ENCODE results near the gene IL22. TPM values are rescaled to one million over a fixed set of nuclear protein-coding genes. Genes with fewer than 3 reads are reported as not detected.

IL22 gene
- total and polyA plus RNA-seq, 5 donors from 2014 or later, result not detected

GRCh38 chr12:68236421-68237059 is 16.9 kb downstream of the IL22 start:
- Histone ChIP-seq H3K4me3 (ENCODE audit: low read depth, low read length) (peak overlapping the region; percentile 89), H3K4me1 (ENCODE audit: control insufficient read depth, insufficient read depth, low read length, poor library complexity, severe bottlenecking) (peaks cover 38% of the 10 kb centered on the region), H3K27ac (ENCODE audit: insufficient read depth, low read length, poor library complexity, severe bottlenecking) (peak overlapping the region; percentile 50), H3K36me3 (ENCODE audit: control insufficient read depth, insufficient read depth, low read length) (no peaks in the 10 kb centered on the region), H3K9me3 (ENCODE audit: control insufficient read depth in 2 of 2, low read length in 2 of 2) (no peaks in the 10 kb centered on the region), H3K27me3 (ENCODE audit: control insufficient read depth, insufficient read depth, low read length) (no peaks in the 10 kb centered on the region)
- peaks cover 27 to 54% (median 41%) of the 10 kb centered on the region in 4 donors for H3K4me1 Mint-ChIP-seq
- H3K4me3 Mint-ChIP-seq, result peak overlapping the region; percentile 74 to 94 (median 90)
- no peaks in the 10 kb centered on the region for H3K36me3 Mint-ChIP-seq
- ATAC-seq (ENCODE audit: low read depth in 2 of 2) (peak; percentile 57 to 60), DNase-seq (peak; percentile 16 to 84 (median 63))
- no peaks in the 10 kb centered on the region for H3K9me3 Mint-ChIP-seq
- peak overlapping the region; percentile 78 to 96 (median 90) for H3K27ac Mint-ChIP-seq
- H3K27me3 Mint-ChIP-seq, result no peaks in the 10 kb centered on the region

GRCh38 chr12:68235576-68235975 is 17.8 kb downstream of the IL22 start:
- Histone ChIP-seq H3K36me3 (ENCODE audit: control insufficient read depth, insufficient read depth, low read length) (no peaks in the 10 kb centered on the region), H3K9me3 (ENCODE audit: control insufficient read depth in 2 of 2, low read length in 2 of 2) (no peaks in the 10 kb centered on the region), H3K27me3 (ENCODE audit: control insufficient read depth, insufficient read depth, low read length) (no peaks in the 10 kb centered on the region), H3K4me1 (ENCODE audit: control insufficient read depth, insufficient read depth, low read length, poor library complexity, severe bottlenecking) (peaks cover 30% of the 10 kb centered on the region), H3K4me3 (ENCODE audit: low read depth, low read length) (no peak overlapping the region), H3K27ac (ENCODE audit: insufficient read depth, low read length, poor library complexity, severe bottlenecking) (no peak overlapping the region)
- Mint-ChIP-seq H3K9me3 (no peaks in the 10 kb centered on the region), H3K4me1 (peaks cover 23 to 44% (median 33%) of the 10 kb centered on the region in 4 donors), H3K36me3 (no peaks in the 10 kb centered on the region), H3K4me3 (peak overlapping the region in 3 of 4 donors; percentile 90 to 94 (median 90)), H3K27ac (peak overlapping the region; percentile 72 to 90 (median 86)), H3K27me3 (no peaks in the 10 kb centered on the region)
- ATAC-seq (ENCODE audit: low read depth in 2 of 2), result no peak
- no peak for DNase-seq

- H3K36me3 Mint-ChIP-seq, result no peaks in the 10 kb centered on the region
- no peak overlapping the region for H3K4me3 ChIP-seq (ENCODE audit: low read depth, low read length)
- no peaks in the 10 kb centered on the region for H3K9me3 ChIP-seq (ENCODE audit: control insufficient read depth in 2 of 2, low read length in 2 of 2)
- peak overlapping the region in 1 of 3 donors; percentile 30 for H3K27ac Mint-ChIP-seq
- H3K27ac ChIP-seq (ENCODE audit: insufficient read depth, low read length, poor library complexity, severe bottlenecking), result no peak overlapping the region
- H3K27me3 ChIP-seq (ENCODE audit: control insufficient read depth, insufficient read depth, low read length), result no peaks in the 10 kb centered on the region
- H3K27me3 Mint-ChIP-seq, result no peaks in the 10 kb centered on the region
- ATAC-seq (ENCODE audit: low read depth in 2 of 2), result peak in 1 of 2 donors; percentile 35
- no peak overlapping the region for H3K4me3 Mint-ChIP-seq
- DNase-seq, result no peak
- H3K9me3 Mint-ChIP-seq, result no peaks in the 10 kb centered on the region
- H3K36me3 ChIP-seq (ENCODE audit: control insufficient read depth, insufficient read depth, low read length), result no peaks in the 10 kb centered on the region
- H3K4me1 Mint-ChIP-seq, result peaks cover 19 to 36% (median 25%) of the 10 kb centered on the region in 4 donors
- peaks cover 24% of the 10 kb centered on the region for H3K4me1 ChIP-seq (ENCODE audit: control insufficient read depth, insufficient read depth, low read length, poor library complexity, severe bottlenecking)
Measured at GRCh38 chr12:68234140-68234539, 19.3 kb downstream of the IL22 start.

- Mint-ChIP-seq H3K36me3 (no peaks in the 10 kb centered on the region), H3K4me3 (no peak overlapping the region), H3K4me1 (peaks cover 19 to 36% (median 25%) of the 10 kb centered on the region in 4 donors), H3K27ac (no peak overlapping the region), H3K27me3 (no peaks in the 10 kb centered on the region), H3K9me3 (no peaks in the 10 kb centered on the region)
- H3K4me3 ChIP-seq (ENCODE audit: low read depth, low read length), result no peak overlapping the region
- H3K36me3 ChIP-seq (ENCODE audit: control insufficient read depth, insufficient read depth, low read length), result no peaks in the 10 kb centered on the region
- H3K27me3 ChIP-seq (ENCODE audit: control insufficient read depth, insufficient read depth, low read length), result no peaks in the 10 kb centered on the region
- DNase-seq (no peak), ATAC-seq (ENCODE audit: low read depth in 2 of 2) (no peak)
- H3K4me1 ChIP-seq (ENCODE audit: control insufficient read depth, insufficient read depth, low read length, poor library complexity, severe bottlenecking), result peaks cover 24% of the 10 kb centered on the region
- no peaks in the 10 kb centered on the region for H3K9me3 ChIP-seq (ENCODE audit: control insufficient read depth in 2 of 2, low read length in 2 of 2)
- no peak overlapping the region for H3K27ac ChIP-seq (ENCODE audit: insufficient read depth, low read length, poor library complexity, severe bottlenecking)
Measured at GRCh38 chr12:68233498-68233897, 19.9 kb downstream of the IL22 start.

GRCh38 chr12:68231691-68232090 is 21.7 kb downstream of the IL22 start:
- H3K36me3 Mint-ChIP-seq, result no peaks in the 10 kb centered on the region
- Histone ChIP-seq H3K4me3 (ENCODE audit: low read depth, low read length) (no peak overlapping the region), H3K9me3 (ENCODE audit: control insufficient read depth in 2 of 2, low read length in 2 of 2) (no peaks in the 10 kb centered on the region), H3K4me1 (ENCODE audit: control insufficient read depth, insufficient read depth, low read length, poor library complexity, severe bottlenecking) (peaks cover 17% of the 10 kb centered on the region), H3K27me3 (ENCODE audit: control insufficient read depth, insufficient read depth, low read length) (no peaks in the 10 kb centered on the region), H3K27ac (ENCODE audit: insufficient read depth, low read length, poor library complexity, severe bottlenecking) (no peak overlapping the region), H3K36me3 (ENCODE audit: control insufficient read depth, insufficient read depth, low read length) (no peaks in the 10 kb centered on the region)
- no peak for ATAC-seq (ENCODE audit: low read depth in 2 of 2)
- no peak for DNase-seq
- H3K27me3 Mint-ChIP-seq, result no peaks in the 10 kb centered on the region
- H3K4me3 Mint-ChIP-seq, result no peak overlapping the region
- H3K27ac Mint-ChIP-seq, result no peak overlapping the region
- H3K4me1 Mint-ChIP-seq, result peaks cover 10 to 24% (median 18%) of the 10 kb centered on the region in 4 donors
- H3K9me3 Mint-ChIP-seq, result no peaks in the 10 kb centered on the region

- H3K9me3 Mint-ChIP-seq, result no peaks in the 10 kb centered on the region
Measured at GRCh38 chr12:68231229-68231628, 22.2 kb downstream of the IL22 start.

GRCh38 chr12:68229956-68230355 is 23.4 kb downstream of the IL22 start:
- Histone ChIP-seq H3K27me3 (ENCODE audit: control insufficient read depth, insufficient read depth, low read length) (no peaks in the 10 kb centered on the region), H3K36me3 (ENCODE audit: control insufficient read depth, insufficient read depth, low read length) (no peaks in the 10 kb centered on the region), H3K4me1 (ENCODE audit: control insufficient read depth, insufficient read depth, low read length, poor library complexity, severe bottlenecking) (peaks cover 8% of the 10 kb centered on the region), H3K27ac (ENCODE audit: insufficient read depth, low read length, poor library complexity, severe bottlenecking) (no peak overlapping the region), H3K9me3 (ENCODE audit: control insufficient read depth in 2 of 2, low read length in 2 of 2) (no peaks in the 10 kb centered on the region), H3K4me3 (ENCODE audit: low read depth, low read length) (no peak overlapping the region)
- no peak for ATAC-seq (ENCODE audit: low read depth in 2 of 2)
- DNase-seq, result no peak
- Mint-ChIP-seq H3K4me3 (no peak overlapping the region), H3K27me3 (no peaks in the 10 kb centered on the region), H3K9me3 (no peaks in the 10 kb centered on the region), H3K27ac (no peak overlapping the region), H3K36me3 (no peaks in the 10 kb centered on the region), H3K4me1 (peaks cover 8 to 12% (median 9%) of the 10 kb centered on the region in 4 donors)

More at GRCh38 chr12:68231229-68231628, 22.2 kb downstream of the IL22 start:
- DNase-seq (no peak), ATAC-seq (ENCODE audit: low read depth in 2 of 2) (no peak)
- H3K27me3 ChIP-seq (ENCODE audit: control insufficient read depth, insufficient read depth, low read length), result no peaks in the 10 kb centered on the region
- Mint-ChIP-seq H3K27me3 (no peaks in the 10 kb centered on the region), H3K36me3 (no peaks in the 10 kb centered on the region), H3K4me3 (no peak overlapping the region), H3K4me1 (peaks cover 7 to 20% (median 15%) of the 10 kb centered on the region in 4 donors), H3K27ac (no peak overlapping the region)
- H3K4me1 ChIP-seq (ENCODE audit: control insufficient read depth, insufficient read depth, low read length, poor library complexity, severe bottlenecking), result peaks cover 12% of the 10 kb centered on the region
- no peaks in the 10 kb centered on the region for H3K36me3 ChIP-seq (ENCODE audit: control insufficient read depth, insufficient read depth, low read length)
- H3K4me3 ChIP-seq (ENCODE audit: low read depth, low read length), result no peak overlapping the region
- no peaks in the 10 kb centered on the region for H3K9me3 ChIP-seq (ENCODE audit: control insufficient read depth in 2 of 2, low read length in 2 of 2)
- H3K27ac ChIP-seq (ENCODE audit: insufficient read depth, low read length, poor library complexity, severe bottlenecking), result no peak overlapping the region

- Mint-ChIP-seq H3K9me3 (no peaks in the 10 kb centered on the region), H3K27ac (no peak overlapping the region), H3K4me3 (no peak overlapping the region), H3K27me3 (peaks cover 9% of the 10 kb centered on the region), H3K36me3 (no peaks in the 10 kb centered on the region), H3K4me1 (peaks cover 0 to 16% (median 8%) of the 10 kb centered on the region in 4 donors)
- no peaks in the 10 kb centered on the region for H3K9me3 ChIP-seq (ENCODE audit: control insufficient read depth in 2 of 2, low read length in 2 of 2)
- no peak overlapping the region for H3K27ac ChIP-seq (ENCODE audit: insufficient read depth, low read length, poor library complexity, severe bottlenecking)
- ATAC-seq (ENCODE audit: low read depth in 2 of 2) (no peak), DNase-seq (no peak)
- peaks cover 6% of the 10 kb centered on the region for H3K4me1 ChIP-seq (ENCODE audit: control insufficient read depth, insufficient read depth, low read length, poor library complexity, severe bottlenecking)
- H3K4me3 ChIP-seq (ENCODE audit: low read depth, low read length), result no peak overlapping the region
- H3K36me3 ChIP-seq (ENCODE audit: control insufficient read depth, insufficient read depth, low read length), result no peaks in the 10 kb centered on the region
- no peaks in the 10 kb centered on the region for H3K27me3 ChIP-seq (ENCODE audit: control insufficient read depth, insufficient read depth, low read length)
Measured at GRCh38 chr12:68227356-68227755, 26.0 kb downstream of the IL22 start.
